GM12878 (cell line): ENCODE results near the gene EXOC3L4. TPM values are rescaled to one million over a fixed set of nuclear protein-coding genes. Genes with fewer than 3 reads are reported as not detected.

Experiments used
- ATAC-seq: fragments of 200-7000 bp; cut with Tn5 transposase; 3 replicates; pipeline ENCODE4 v1.9.1; 2020; ENCODE audit warnings: mild to moderate bottlenecking, moderate library complexity
- BruUV-seq: library from RNA; stranded (reverse); fragments of 400-500 nt; replicated peaks from 2 replicates; lab custom pipeline; 2021; lab: Mats Ljungman, UMichigan
- CTCF ChIA-PET: fragments of 300-600 bp; sonication (Branson Sonifier 250); formaldehyde crosslinking; extraction: SDS; loops from one replicate; lab custom pipeline; 2021; ENCODE audit warnings: inconsistent platforms; lab: Yijun Ruan, JAX
- POLR2A ChIA-PET: fragments of 350-600 bp; formaldehyde crosslinking; extraction: SDS; loops from one replicate; lab custom pipeline; 2021; ENCODE audit warnings: inconsistent platforms; lab: Charles Lee
- RAD21 ChIA-PET: fragments of 300-600 bp; sonication (Branson Sonifier 250); formaldehyde crosslinking; loops from one replicate; lab custom pipeline; 2023; ENCODE audit warnings: antibody characterized with exemption; ENCODE audit not compliant: unreplicated experiment; lab: Charles Lee
- SMC1A ChIA-PET: fragments of 300-600 bp; sonication (Branson Sonifier 250); formaldehyde crosslinking; loops from one replicate; lab custom pipeline; 2023; ENCODE audit not compliant: unreplicated experiment, uncharacterized antibody; lab: Charles Lee
- DNase-seq: peaks from one replicate; pipeline ENCODE4 v3.0.0-alpha.2; 2011; ENCODE audit warnings: low read depth, low spot score
- FAIRE-seq: peaks from 3 replicates; lab custom pipeline; 2011; peaks lifted over from hg19 to GRCh38; lab: Jason Lieb, UNC
- H2AFZ ChIP-seq: 2 replicates; pipeline ENCODE4 v1.6.0; 2011; ENCODE audit warnings: low read depth, low read length, control low read depth; ENCODE audit not compliant: control insufficient read depth
- H3K27ac ChIP-seq: 2 replicates; pipeline ENCODE4 v1.5.1; 2011; ENCODE audit warnings: control low read depth; ENCODE audit not compliant: control insufficient read depth, insufficient read depth
- H3K27me3 ChIP-seq, 2 experiments: replicated peaks in 1 of 2; 2 replicates each; pipeline versions ENCODE4 v1.6.0 to v1.6.1; 2011; ENCODE audit warnings: low read length in 1 of 2; ENCODE audit not compliant: control insufficient read depth in 2 of 2, insufficient read depth in 2 of 2
- H3K36me3 ChIP-seq, 2 experiments: 2 replicates each; pipeline ENCODE4 v1.5.1; 2011; ENCODE audit warnings: low read length in 1 of 2; ENCODE audit not compliant: control insufficient read depth in 2 of 2, insufficient read depth in 2 of 2
- H3K4me1 ChIP-seq: 2 replicates; pipeline ENCODE4 v1.6.1; 2011; ENCODE audit warnings: mild to moderate bottlenecking, low read length, moderate library complexity, mixed read lengths; ENCODE audit not compliant: control insufficient read depth, insufficient read depth
- H3K4me2 ChIP-seq: 2 replicates; pipeline ENCODE4 v1.6.0; 2011; ENCODE audit warnings: control low read depth; ENCODE audit not compliant: control insufficient read depth, insufficient read depth
- H3K4me3 ChIP-seq: fragments of 200-600 bp; sonication (generic); 2 replicates; pipeline ENCODE4 v1.5.1; 2016
- H3K79me2 ChIP-seq: 2 replicates; pipeline ENCODE4 v1.6.0; 2011; ENCODE audit warnings: low read length; ENCODE audit not compliant: control insufficient read depth, insufficient read depth
- H3K9ac ChIP-seq: 2 replicates; pipeline ENCODE4 v1.8.0; 2011; ENCODE audit warnings: low read length, control low read depth, mixed read lengths; ENCODE audit not compliant: control insufficient read depth, insufficient read depth
- H3K9me3 ChIP-seq: replicated peaks from 3 replicates; pipeline ENCODE4 v1.5.1; 2011; ENCODE audit warnings: mild to moderate bottlenecking, low read length; ENCODE audit not compliant: control insufficient read depth, insufficient read depth
- H4K20me1 ChIP-seq: 2 replicates; pipeline ENCODE4 v1.6.0; 2011; ENCODE audit not compliant: control insufficient read depth, insufficient read depth
- BHLHE40 ChIP-seq, 2 experiments: fragments of 450-650 bp in 1 of 2; IDR thresholded peaks; 2 replicates each; pipeline ENCODE4 v1.6.1; 2011 to 2017; ENCODE audit warnings: low read depth in 2 of 2, borderline replicate concordance in 1 of 2, improper control_type of control experiment in 1 of 2, low read length in 1 of 2, mild to moderate bottlenecking in 1 of 2
- CBX5 ChIP-seq: sonication (generic); IDR thresholded peaks from 2 replicates; pipeline ENCODE4 v1.6.1; 2016; ENCODE audit warnings: low read depth, moderate library complexity, mild to moderate bottlenecking, inconsistent platforms
- CEBPB ChIP-seq, 2 experiments: fragments of 150-350 bp in 1 of 2; IDR thresholded peaks; 2 replicates each; pipeline ENCODE4 v1.6.1; 2012 to 2014; ENCODE audit warnings: low read depth in 2 of 2, low read length in 2 of 2, borderline replicate concordance in 1 of 2, inconsistent platforms in 1 of 2
- CREM ChIP-seq: IDR thresholded peaks from 2 replicates; pipeline ENCODE4 v1.6.1; 2014; ENCODE audit warnings: antibody characterized with exemption, low read depth
- JUNB ChIP-seq: IDR thresholded peaks from 2 replicates; pipeline ENCODE4 v1.6.1; 2016; ENCODE audit warnings: antibody characterized with exemption, mild to moderate bottlenecking
- WGBS: methylation state at CpG from one replicate; pipeline ENCODE4 v1.1.6; 2016; ENCODE audit warnings: low lambda C conversion rate; ENCODE audit not compliant: insufficient replicate concordance, insufficient coverage; ENCODE audit errors: missing lambda C conversion rate; 5-methylcytosine and 5-hydroxymethylcytosine counted together
- in situ Hi-C: fragments of 300-500 bp; cut with MboI; formaldehyde crosslinking; loops from 9 replicates; pipeline ENCODE4 v1.14.3; 2018; ENCODE audit warnings: mixed read lengths
- intact Hi-C: fragments of 100-400 bp; cut with micrococcal nuclease; formaldehyde crosslinking; loops from one replicate; pipeline ENCODE4 v1.14.2; 2022; ENCODE audit not compliant: unreplicated experiment
- polyA plus RNA-seq, 11 experiments: library from polyadenylated mRNA; depleted of rRNA in 4 of 11; unstranded in 6 of 11; stranded (reverse) in 5 of 11; fragments of >200 nt; fragmentation: Nextera tagmentation in 4 of 11; fragmentation: Illumina TruSeq in 1 of 11; extraction: Ambion mirVana in 4 of 11; extraction: Trizol in 1 of 11; gene quantifications; 1 replicate in 1 of 11; 2 replicates in 10 of 11; pipeline versions ENCODE4 v1.2.1 to v1.2.3, GENCODE V29; 2011 to 2016; ENCODE audit warnings: inconsistent platforms in 2 of 11, missing spikeins in 2 of 11, low read depth in 1 of 11
- total RNA-seq, 4 experiments: library from RNA; depleted of rRNA in 3 of 4; stranded (reverse); fragments of >200 nt in 3 of 4; fragmentation: Illumina TruSeq in 1 of 4; extraction: Trizol in 1 of 4; gene quantifications; 2 replicates each; pipeline versions ENCODE4 v1.2.1 to v1.2.3, GENCODE V29; 2013 to 2021
- TF ChIP-seq, protein P1 (sequence below): fragments of 450-650 bp; IDR thresholded peaks from 2 replicates; pipeline ENCODE4 v1.6.1; 2016; ENCODE audit warnings: mild to moderate bottlenecking
- TF ChIP-seq, protein P2 (sequence below): fragments of 450-650 bp; conservative IDR thresholded peaks from 2 replicates; pipeline ENCODE4 v1.6.1; 2017; ENCODE audit warnings: mild to moderate bottlenecking, moderate library complexity

EXOC3L4 gene
- total and polyA plus RNA-seq, 10 of the 15 experiments (the other 5 are each of a cell fraction or from before 2014, with no cell fraction given) = not detected

DNA sequence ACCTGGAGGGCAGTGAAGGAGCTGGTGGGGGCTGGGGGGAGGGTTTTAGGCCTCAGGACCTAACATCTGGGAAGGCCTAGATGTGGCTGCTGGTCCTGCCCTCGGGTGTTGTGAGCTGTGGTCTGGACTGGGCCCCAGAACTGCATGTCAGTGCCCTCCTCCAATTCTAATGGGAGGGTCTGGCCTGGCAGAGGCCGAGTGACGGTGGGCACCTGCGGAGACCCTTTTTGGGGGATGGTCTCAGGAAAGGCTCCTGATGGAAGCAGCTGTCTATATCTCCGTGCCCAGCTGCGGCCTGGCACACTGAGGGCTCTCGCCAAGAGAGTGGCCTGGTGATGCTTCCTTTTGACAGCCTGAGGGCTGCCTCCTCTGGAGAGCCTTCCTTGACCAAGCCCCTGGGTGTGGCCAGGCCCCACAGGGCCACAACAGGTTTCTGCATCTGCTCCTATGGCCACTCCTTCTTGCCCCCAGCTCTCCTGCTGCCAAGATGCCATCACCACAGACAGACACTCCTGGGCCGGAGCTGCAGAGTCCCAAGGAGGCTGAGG lies 5.3 kb downstream of the EXOC3L4 start:
- CTCF ChIA-PET = interaction anchor here (0.8 to 2.5 kb wide), 7 partner anchors 9 to 195 kb away, joined by 3 to 23 read pairs (median 7); no protein-coding TSS in a partner anchor
- in situ Hi-C loops = no loop called here
- no peak for FAIRE-seq

More for the DNA sequence above, 5.3 kb downstream of the EXOC3L4 start:
- H3K36me3 ChIP-seq = no peaks in the 10 kb centered on the region
- no peaks in the 10 kb centered on the region for H3K79me2 ChIP-seq
- H2AFZ ChIP-seq = no peak overlapping the region
- H3K4me2 ChIP-seq = no peak overlapping the region
- TF ChIP-seq JUNB (no peak), CEBPB (IDR thresholded peaks at IDR 0.05; ENCODE audit: borderline replicate concordance in 1 of 2, low read depth in 2 of 2, low read length in 2 of 2) (no peak), CREM (no peak), CBX5 (no peak), BHLHE40 (IDR thresholded peaks at IDR 0.05; ENCODE audit: borderline replicate concordance in 1 of 2, low read depth in 2 of 2, low read length in 1 of 2) (no peak)
- TF ChIP-seq, protein P1, sequence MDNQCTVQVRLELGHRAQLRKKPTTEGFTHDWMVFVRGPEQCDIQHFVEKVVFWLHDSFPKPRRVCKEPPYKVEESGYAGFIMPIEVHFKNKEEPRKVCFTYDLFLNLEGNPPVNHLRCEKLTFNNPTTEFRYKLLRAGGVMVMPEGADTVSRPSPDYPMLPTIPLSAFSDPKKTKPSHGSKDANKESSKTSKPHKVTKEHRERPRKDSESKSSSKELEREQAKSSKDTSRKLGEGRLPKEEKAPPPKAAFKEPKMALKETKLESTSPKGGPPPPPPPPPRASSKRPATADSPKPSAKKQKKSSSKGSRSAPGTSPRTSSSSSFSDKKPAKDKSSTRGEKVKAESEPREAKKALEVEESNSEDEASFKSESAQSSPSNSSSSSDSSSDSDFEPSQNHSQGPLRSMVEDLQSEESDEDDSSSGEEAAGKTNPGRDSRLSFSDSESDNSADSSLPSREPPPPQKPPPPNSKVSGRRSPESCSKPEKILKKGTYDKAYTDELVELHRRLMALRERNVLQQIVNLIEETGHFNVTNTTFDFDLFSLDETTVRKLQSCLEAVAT = no peak
- TF ChIP-seq, protein P2, sequence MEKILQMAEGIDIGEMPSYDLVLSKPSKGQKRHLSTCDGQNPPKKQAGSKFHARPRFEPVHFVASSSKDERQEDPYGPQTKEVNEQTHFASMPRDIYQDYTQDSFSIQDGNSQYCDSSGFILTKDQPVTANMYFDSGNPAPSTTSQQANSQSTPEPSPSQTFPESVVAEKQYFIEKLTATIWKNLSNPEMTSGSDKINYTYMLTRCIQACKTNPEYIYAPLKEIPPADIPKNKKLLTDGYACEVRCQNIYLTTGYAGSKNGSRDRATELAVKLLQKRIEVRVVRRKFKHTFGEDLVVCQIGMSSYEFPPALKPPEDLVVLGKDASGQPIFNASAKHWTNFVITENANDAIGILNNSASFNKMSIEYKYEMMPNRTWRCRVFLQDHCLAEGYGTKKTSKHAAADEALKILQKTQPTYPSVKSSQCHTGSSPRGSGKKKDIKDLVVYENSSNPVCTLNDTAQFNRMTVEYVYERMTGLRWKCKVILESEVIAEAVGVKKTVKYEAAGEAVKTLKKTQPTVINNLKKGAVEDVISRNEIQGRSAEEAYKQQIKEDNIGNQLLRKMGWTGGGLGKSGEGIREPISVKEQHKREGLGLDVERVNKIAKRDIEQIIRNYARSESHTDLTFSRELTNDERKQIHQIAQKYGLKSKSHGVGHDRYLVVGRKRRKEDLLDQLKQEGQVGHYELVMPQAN = no peak
- DNase-seq (no peak), ATAC-seq (peak; percentile 4; the same call in 1 of the 3 replicates)
- ChIA-PET SMC1A (interaction anchor here (1.0 to 1.8 kb wide), 5 partner anchors 21 to 405 kb away, joined by 3 to 6 read pairs (median 3); no protein-coding TSS in a partner anchor), POLR2A (no interaction called here), RAD21 (interaction anchor here (0.6 to 3.2 kb wide), 6 partner anchors 26 to 403 kb away, joined by 3 to 14 read pairs (median 6); no protein-coding TSS in a partner anchor)
- no peaks in the 10 kb centered on the region for H4K20me1 ChIP-seq
- no peak overlapping the region for H3K9ac ChIP-seq
- H3K4me3 ChIP-seq = no peak overlapping the region
- peaks cover 18% of the 10 kb centered on the region for H3K4me1 ChIP-seq
- H3K9me3 ChIP-seq = no peaks in the 10 kb centered on the region
- H3K27me3 ChIP-seq = peaks cover 5 to 11% of the 10 kb centered on the region in 2 experiments; a peak in 2 of 4 replicates
- no peak overlapping the region for H3K27ac ChIP-seq
- intact Hi-C loops = no loop called here
- 87% methylated on average over 8 of the region's 8 CpGs for WGBS
- no TSS peak for BruUV-seq
